ENCODE measurements around the gene THSD4.

Gene THSD4

DNA sequence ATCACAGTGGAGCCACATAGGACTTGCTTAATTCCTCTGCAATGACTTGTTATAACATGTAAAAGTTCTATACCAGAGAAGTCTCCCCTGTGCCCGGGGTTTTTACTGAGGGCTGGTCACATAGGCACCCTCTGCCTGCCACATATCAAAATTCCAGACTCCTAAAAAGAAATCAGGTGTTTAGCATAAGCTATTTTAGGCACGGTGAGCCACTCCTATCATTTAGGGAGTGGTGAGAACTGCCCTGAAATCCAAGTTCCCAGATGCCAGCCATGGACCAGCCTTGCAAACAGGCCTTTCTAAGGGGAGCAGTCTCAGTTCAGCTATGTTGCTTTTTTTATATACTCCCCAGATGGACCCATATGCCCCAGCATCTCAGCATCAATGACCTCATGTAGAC is 130.3 kb downstream of the THSD4 start:
- Histone ChIP-seq H3K27ac (no peak overlapping the region), H3K9me3 (ENCODE audit: low read depth, low read length) (no peaks in the 10 kb centered on the region), H3K36me3 (ENCODE audit: insufficient read depth, low read length) (no peaks in the 10 kb centered on the region), H3K4me3 (no peak overlapping the region), H3K9ac (ENCODE audit: insufficient read length) (no peak overlapping the region)
- DNase-seq (ENCODE audit: low read depth, low spot score), result no peak
- no peak for TF ChIP-seq POLR2AphosphoS5 (IDR thresholded peaks at IDR 0.05; ENCODE audit: borderline replicate concordance, low read depth, low read length)
- TF ChIP-seq FOXP2 (optimal IDR thresholded peaks at IDR 0.05; ENCODE audit: control extremely low read depth, extremely low read length, insufficient read depth), result no peak
- no peak for TF ChIP-seq EZH2 (IDR thresholded peaks at IDR 0.05)

DNA sequence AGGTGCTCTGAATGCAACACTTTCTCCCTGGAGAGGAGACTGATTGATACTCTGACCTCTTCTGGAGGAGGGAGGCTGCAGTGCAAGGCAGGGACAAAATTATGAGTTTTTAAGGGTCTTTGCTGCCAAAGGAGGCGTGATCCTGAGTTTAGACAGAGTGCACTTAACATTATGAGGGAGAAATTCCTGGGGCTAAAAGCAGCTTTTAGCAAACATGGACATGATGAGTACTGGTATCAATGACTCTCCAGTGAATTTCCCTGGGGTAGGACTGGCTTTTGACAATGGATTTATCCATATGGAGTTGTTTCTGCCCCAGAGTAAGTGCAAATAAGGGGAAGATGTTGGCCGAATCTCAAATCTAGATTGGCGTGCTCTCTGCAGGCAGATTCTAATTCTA is 133.1 kb downstream of the THSD4 start:
- TF ChIP-seq EZH2 (IDR thresholded peaks at IDR 0.05) (no peak), FOXP2 (optimal IDR thresholded peaks at IDR 0.05; ENCODE audit: control extremely low read depth, extremely low read length, insufficient read depth) (no peak), POLR2AphosphoS5 (IDR thresholded peaks at IDR 0.05; ENCODE audit: borderline replicate concordance, low read depth, low read length) (no peak)
- no peak for DNase-seq (ENCODE audit: low read depth, low spot score)
- H3K9me3 ChIP-seq (ENCODE audit: low read depth, low read length), result no peaks in the 10 kb centered on the region
- no peaks in the 10 kb centered on the region for H3K36me3 ChIP-seq (ENCODE audit: insufficient read depth, low read length)
- no peak overlapping the region for H3K4me3 ChIP-seq
- H3K27ac ChIP-seq, result no peak overlapping the region
- no peak overlapping the region for H3K9ac ChIP-seq (ENCODE audit: insufficient read length)

DNA sequence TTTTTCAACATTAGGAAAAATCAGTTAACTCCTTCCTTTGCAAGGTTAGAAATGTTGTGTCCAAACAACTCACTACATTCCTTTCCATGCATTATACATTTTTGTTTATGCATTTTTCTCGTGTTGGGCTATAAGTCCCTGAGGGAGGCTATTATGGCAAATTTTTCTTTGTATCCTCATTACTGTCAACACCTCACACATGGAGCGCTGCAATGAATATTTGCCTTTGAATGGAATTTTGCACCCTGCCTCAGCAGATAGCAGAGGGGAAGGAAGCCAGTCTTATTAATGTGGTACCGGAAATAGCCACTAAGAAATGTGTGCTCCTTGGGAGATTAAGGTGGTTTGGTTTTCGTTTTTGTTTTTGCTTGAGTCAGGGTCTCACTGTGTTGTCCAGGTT is 134.7 kb downstream of the THSD4 start:
- Histone ChIP-seq H3K36me3 (ENCODE audit: insufficient read depth, low read length) (no peaks in the 10 kb centered on the region), H3K4me3 (no peak overlapping the region), H3K9me3 (ENCODE audit: low read depth, low read length) (no peaks in the 10 kb centered on the region), H3K27ac (no peak overlapping the region), H3K9ac (ENCODE audit: insufficient read length) (no peak overlapping the region)
- no peak for DNase-seq (ENCODE audit: low read depth, low spot score)
- TF ChIP-seq EZH2 (IDR thresholded peaks at IDR 0.05) (no peak), POLR2AphosphoS5 (IDR thresholded peaks at IDR 0.05; ENCODE audit: borderline replicate concordance, low read depth, low read length) (no peak), FOXP2 (optimal IDR thresholded peaks at IDR 0.05; ENCODE audit: control extremely low read depth, extremely low read length, insufficient read depth) (no peak)

DNA sequence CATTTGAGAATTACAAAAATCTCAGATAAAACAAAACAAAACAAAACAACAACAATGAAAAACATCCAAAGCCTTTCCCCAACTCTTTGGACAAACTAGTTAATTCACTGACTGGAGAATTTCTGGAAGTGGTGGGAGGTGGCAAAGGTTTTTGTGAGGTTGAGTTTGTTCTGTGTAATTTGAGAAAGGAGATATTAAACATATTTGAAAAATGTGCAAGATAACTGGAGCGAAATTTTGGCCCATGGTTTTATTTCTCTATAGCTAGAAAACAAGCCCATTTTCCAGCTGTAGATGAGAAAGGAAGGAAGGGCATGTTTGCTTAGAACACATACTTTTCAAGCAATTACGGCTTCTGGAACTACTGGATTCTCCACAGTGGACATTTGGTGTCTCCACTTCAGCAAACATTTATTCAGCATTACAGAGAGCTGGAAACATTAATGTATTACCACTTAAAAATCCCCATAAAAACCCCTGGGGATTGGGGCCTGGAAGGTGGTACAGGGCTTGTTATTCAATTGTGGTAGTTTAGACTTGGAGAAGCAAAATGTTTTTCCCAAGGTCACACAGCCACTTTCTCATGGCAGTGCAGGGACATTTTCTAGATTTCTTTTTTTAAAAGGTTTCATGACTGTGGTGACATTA is 135.8 kb downstream of the THSD4 start:
- Histone ChIP-seq H3K9ac (ENCODE audit: insufficient read length) (no peak overlapping the region), H3K9me3 (ENCODE audit: low read depth, low read length) (no peaks in the 10 kb centered on the region), H3K4me3 (no peak overlapping the region), H3K36me3 (ENCODE audit: insufficient read depth, low read length) (no peaks in the 10 kb centered on the region), H3K27ac (no peak overlapping the region)
- DNase-seq (ENCODE audit: low read depth, low spot score), result no peak
- TF ChIP-seq EZH2 (IDR thresholded peaks at IDR 0.05) (no peak), FOXP2 (optimal IDR thresholded peaks at IDR 0.05; ENCODE audit: control extremely low read depth, extremely low read length, insufficient read depth) (no peak), POLR2AphosphoS5 (IDR thresholded peaks at IDR 0.05; ENCODE audit: borderline replicate concordance, low read depth, low read length) (no peak)

DNA sequence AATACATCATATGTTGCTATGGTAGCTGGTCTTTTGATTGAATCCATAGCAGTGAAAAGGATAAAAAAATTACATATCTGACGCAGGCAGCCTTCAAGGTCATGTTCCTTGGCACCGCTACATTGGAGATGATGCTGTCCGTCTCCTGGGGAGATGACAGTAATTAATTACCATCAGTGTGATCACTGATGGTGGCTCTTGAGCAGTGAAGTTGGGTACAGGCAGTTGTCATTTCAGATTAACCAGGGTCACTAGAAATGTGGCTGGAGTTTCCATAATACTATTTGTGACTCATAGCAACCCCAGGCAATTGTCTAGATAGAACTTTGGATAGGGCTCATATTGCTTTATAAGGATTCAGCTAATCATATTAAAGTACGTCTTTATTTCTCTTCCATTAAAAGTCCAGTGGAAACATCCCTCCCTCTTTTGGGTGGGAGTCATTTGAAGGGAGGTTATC is 136.3 kb downstream of the THSD4 start:
- no peaks in the 10 kb centered on the region for H3K9me3 ChIP-seq (ENCODE audit: low read depth, low read length)
- H3K36me3 ChIP-seq (ENCODE audit: insufficient read depth, low read length), result no peaks in the 10 kb centered on the region
- no peak overlapping the region for H3K9ac ChIP-seq (ENCODE audit: insufficient read length)
- no peak overlapping the region for H3K27ac ChIP-seq
- TF ChIP-seq FOXP2 (optimal IDR thresholded peaks at IDR 0.05; ENCODE audit: control extremely low read depth, extremely low read length, insufficient read depth), result no peak
- no peak for TF ChIP-seq EZH2 (IDR thresholded peaks at IDR 0.05)
- TF ChIP-seq POLR2AphosphoS5 (IDR thresholded peaks at IDR 0.05; ENCODE audit: borderline replicate concordance, low read depth, low read length), result no peak
- no peak overlapping the region for H3K4me3 ChIP-seq
- no peak for DNase-seq (ENCODE audit: low read depth, low spot score)

DNA sequence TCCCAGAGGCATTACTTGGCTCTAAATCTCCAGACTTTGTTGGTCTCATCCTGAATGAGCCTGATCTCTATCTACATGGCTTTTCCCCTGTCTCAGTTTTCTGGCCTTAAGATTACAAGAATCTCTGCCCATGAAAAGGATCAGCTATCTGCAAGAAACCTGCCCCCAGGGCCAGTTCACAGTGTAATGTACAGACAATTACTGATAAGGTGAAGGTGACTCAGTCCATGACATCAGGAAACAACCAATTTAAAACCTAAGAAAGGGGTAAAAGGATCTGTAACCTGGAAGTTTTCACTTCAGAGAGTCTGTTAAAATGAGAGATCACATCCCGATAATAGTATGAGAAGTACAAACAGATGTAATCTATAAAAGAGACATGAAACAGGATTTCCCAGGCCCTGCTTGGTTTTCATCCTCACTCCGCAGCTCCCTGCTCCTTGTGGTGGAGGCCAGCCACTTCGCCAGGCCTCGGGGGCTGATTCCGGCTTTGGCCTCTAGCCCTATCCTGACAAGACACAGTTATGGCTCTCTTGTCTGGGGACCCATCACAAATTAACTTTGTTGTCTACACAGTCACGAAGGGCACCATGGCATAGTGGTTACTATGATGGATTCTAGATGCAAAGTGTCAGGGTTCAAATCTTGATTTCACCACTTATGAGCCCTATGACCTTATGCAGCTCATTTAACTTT is 136.9 kb downstream of the THSD4 start:
- no peak for TF ChIP-seq FOXP2 (optimal IDR thresholded peaks at IDR 0.05; ENCODE audit: control extremely low read depth, extremely low read length, insufficient read depth)
- no peak overlapping the region for H3K27ac ChIP-seq

DNA sequence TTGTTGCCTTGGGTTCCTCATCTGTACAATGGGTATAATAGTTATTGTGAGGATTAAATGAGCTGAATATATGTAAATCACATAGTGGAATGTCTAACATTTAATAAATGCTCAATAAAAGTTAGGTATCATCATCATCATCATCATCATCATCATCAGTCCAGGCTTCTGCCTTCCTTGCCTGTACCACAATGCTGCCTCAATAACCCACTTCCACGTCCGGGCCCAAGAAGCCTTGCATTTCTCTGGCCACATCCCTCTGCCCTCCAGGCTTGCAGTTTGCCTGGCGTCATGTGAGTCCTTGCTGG is 137.4 kb downstream of the THSD4 start:
- Histone ChIP-seq H3K9me3 (ENCODE audit: low read depth, low read length) (no peaks in the 10 kb centered on the region), H3K9ac (ENCODE audit: insufficient read length) (no peak overlapping the region), H3K27ac (no peak overlapping the region), H3K4me3 (no peak overlapping the region), H3K36me3 (ENCODE audit: insufficient read depth, low read length) (no peaks in the 10 kb centered on the region)
- TF ChIP-seq EZH2 (IDR thresholded peaks at IDR 0.05) (no peak), POLR2AphosphoS5 (IDR thresholded peaks at IDR 0.05; ENCODE audit: borderline replicate concordance, low read depth, low read length) (no peak), FOXP2 (optimal IDR thresholded peaks at IDR 0.05; ENCODE audit: control extremely low read depth, extremely low read length, insufficient read depth) (no peak)
- no peak for DNase-seq (ENCODE audit: low read depth, low spot score)

More for the DNA sequence above, 136.9 kb downstream of the THSD4 start:
- no peaks in the 10 kb centered on the region for H3K9me3 ChIP-seq (ENCODE audit: low read depth, low read length)
- DNase-seq (ENCODE audit: low read depth, low spot score), result no peak
- no peak overlapping the region for H3K4me3 ChIP-seq
- H3K36me3 ChIP-seq (ENCODE audit: insufficient read depth, low read length), result no peaks in the 10 kb centered on the region
- H3K9ac ChIP-seq (ENCODE audit: insufficient read length), result no peak overlapping the region

DNA sequence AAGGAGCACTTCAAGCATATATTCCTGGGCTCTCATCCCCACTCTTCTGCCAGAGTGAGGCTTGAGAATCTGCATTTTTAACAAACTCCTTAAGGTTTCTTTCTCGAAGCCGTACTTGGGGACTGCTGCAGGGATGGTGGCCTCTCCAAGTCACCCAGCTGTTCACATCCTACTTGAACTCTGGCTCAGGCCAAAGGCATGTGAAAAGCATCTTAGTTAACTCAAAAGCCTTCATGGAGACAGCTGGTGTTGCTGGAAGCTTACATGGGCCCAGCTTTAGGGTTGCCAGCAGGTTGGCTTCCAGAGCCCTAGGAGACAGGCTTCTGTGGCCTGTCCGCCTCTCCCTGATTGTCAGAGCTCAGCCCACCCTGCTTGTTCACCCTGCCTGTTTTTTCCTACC is 139.2 kb downstream of the THSD4 start:
- Histone ChIP-seq H3K27ac (no peak overlapping the region), H3K4me3 (no peak overlapping the region), H3K9ac (ENCODE audit: insufficient read length) (no peak overlapping the region), H3K36me3 (ENCODE audit: insufficient read depth, low read length) (no peaks in the 10 kb centered on the region), H3K9me3 (ENCODE audit: low read depth, low read length) (no peaks in the 10 kb centered on the region)
- TF ChIP-seq FOXP2 (optimal IDR thresholded peaks at IDR 0.05; ENCODE audit: control extremely low read depth, extremely low read length, insufficient read depth), result no peak
- TF ChIP-seq POLR2AphosphoS5 (IDR thresholded peaks at IDR 0.05; ENCODE audit: borderline replicate concordance, low read depth, low read length), result no peak
- no peak for TF ChIP-seq EZH2 (IDR thresholded peaks at IDR 0.05)
- DNase-seq (ENCODE audit: low read depth, low spot score), result no peak

Measured in SK-N-MC (cell line).